SK-N-SH (cell line): ENCODE data around the gene CC2D2A. TPM values are rescaled to one million over a fixed set of nuclear protein-coding genes. Genes with fewer than 3 reads are reported as not detected.

Experiments used
- CTCF ChIA-PET: fragments of 300-600, 350-600 bp; formaldehyde crosslinking; extraction: SDS; loops from one replicate; lab custom pipeline; 2021; lab: Yijun Ruan, JAX
- POLR2A ChIA-PET: fragments of 350-600 bp; sonication (Branson Sonifier 250); formaldehyde crosslinking; extraction: SDS; loops from one replicate; lab custom pipeline; 2020; ENCODE audit warnings: antibody characterized with exemption, inconsistent platforms; lab: Yijun Ruan, JAX
- DNase-seq: peaks from one replicate; pipeline ENCODE4 v3.0.0; 2012
- H2AFZ ChIP-seq: fragments of 200-600 bp; sonication (generic); 2 replicates; pipeline ENCODE4 v1.8.1; 2016; ENCODE audit warnings: antibody characterized with exemption, mild to moderate bottlenecking, low read depth
- H3F3A ChIP-seq: fragments of 200-600 bp; sonication (generic); replicated peaks from 2 replicates; pipeline ENCODE3; 2016; ENCODE audit warnings: antibody characterized with exemption, mild to moderate bottlenecking; ENCODE audit not compliant: insufficient read depth
- H3K27ac ChIP-seq, 2 experiments: fragments of 200-500 bp in 1 of 2; fragments of 200-600 bp in 1 of 2; sonication (Bioruptor generic) in 1 of 2; sonication (generic), shearing (Covaris generic) in 1 of 2; 2 replicates each; pipeline versions ENCODE4 v1.5.1 to v1.6.1; 2014 to 2016; ENCODE audit warnings: low read depth in 2 of 2, inconsistent platforms in 1 of 2, low read length in 1 of 2, mild to moderate bottlenecking in 1 of 2, mixed read lengths in 1 of 2
- H3K27me3 ChIP-seq: fragments of 200-600 bp; sonication (generic), shearing (Covaris generic); 2 replicates; pipeline ENCODE4 v1.6.1; 2016; ENCODE audit warnings: mixed run types; ENCODE audit not compliant: insufficient read depth
- H3K36me3 ChIP-seq, 2 experiments: fragments of 200-500 bp in 1 of 2; fragments of 200-600 bp in 1 of 2; sonication (Bioruptor generic) in 1 of 2; sonication (generic) in 1 of 2; replicated peaks in 1 of 2; 2 replicates each; pipeline versions ENCODE3 to v1.5.1; 2014 to 2016; ENCODE audit warnings: low read length in 1 of 2, mild to moderate bottlenecking in 1 of 2; ENCODE audit not compliant: insufficient read depth in 2 of 2, control insufficient read depth in 1 of 2
- H3K4me1 ChIP-seq, 2 experiments: fragments of 200-500 bp in 1 of 2; fragments of 200-600 bp in 1 of 2; sonication (Bioruptor generic) in 1 of 2; sonication (generic), shearing (Covaris generic) in 1 of 2; 2 replicates each; pipeline versions ENCODE4 v1.5.1 to v1.6.1; 2014 to 2016; ENCODE audit warnings: low read depth in 1 of 2, low read length in 1 of 2, mixed run types in 1 of 2; ENCODE audit not compliant: insufficient read depth in 2 of 2, control insufficient read depth in 1 of 2
- H3K4me2 ChIP-seq: fragments of 200-600 bp; sonication (generic), shearing (Covaris generic); 2 replicates; pipeline ENCODE4 v1.6.1; 2017; ENCODE audit warnings: mixed run types
- H3K4me3 ChIP-seq, 2 experiments: fragments of 200-500 bp in 1 of 2; fragments of 200-600 bp in 1 of 2; sonication (Bioruptor generic) in 1 of 2; sonication (generic), shearing (Covaris generic) in 1 of 2; 2 replicates each; pipeline versions ENCODE4 v1.5.1 to v1.8.1; 2014 to 2016; ENCODE audit warnings: low read depth in 2 of 2, inconsistent platforms in 1 of 2, low read length in 1 of 2, mild to moderate bottlenecking in 1 of 2, mixed read lengths in 1 of 2, moderate library complexity in 1 of 2
- H3K79me2 ChIP-seq: fragments of 200-600 bp; sonication (generic); 2 replicates; pipeline ENCODE4 v1.8.1; 2017; ENCODE audit warnings: mild to moderate bottlenecking; ENCODE audit not compliant: insufficient read depth
- H3K9ac ChIP-seq: fragments of 200-600 bp; sonication (generic); 2 replicates; pipeline ENCODE4 v1.6.1; 2017; ENCODE audit warnings: mixed run types
- H3K9me2 ChIP-seq: fragments of 200-600 bp; sonication (generic); 2 replicates; pipeline ENCODE4 v1.6.1; 2017; ENCODE audit warnings: mixed run types
- H3K9me3 ChIP-seq: fragments of 200-600 bp; sonication (generic); 2 replicates; pipeline ENCODE4 v1.6.1; 2017; ENCODE audit warnings: mixed run types, mild to moderate bottlenecking, moderate library complexity
- H4K20me1 ChIP-seq: fragments of 200-600 bp; sonication (generic); 2 replicates; pipeline ENCODE4 v1.6.1; 2017; ENCODE audit warnings: mild to moderate bottlenecking, mixed run types; ENCODE audit not compliant: insufficient read depth
- CHD2 ChIP-seq: fragments of 150-350 bp; IDR thresholded peaks from 2 replicates; pipeline ENCODE4 v1.6.1; 2018; ENCODE audit warnings: low read length; ENCODE audit not compliant: partially characterized antibody
- ELF1 ChIP-seq: IDR thresholded peaks from 2 replicates; pipeline ENCODE4 v1.4.0; 2012
- FOSL2 ChIP-seq: IDR thresholded peaks from 2 replicates; pipeline ENCODE4 v1.4.0; 2012; ENCODE audit warnings: low read depth, mild to moderate bottlenecking, moderate library complexity, borderline replicate concordance
- FOXJ3 ChIP-seq: sonication (generic); formaldehyde crosslinking; IDR thresholded peaks from 2 replicates; pipeline ENCODE4 v1.5.1; 2020; ENCODE audit warnings: mild to moderate bottlenecking, missing genetic modification reagents
- FOXM1 ChIP-seq: IDR thresholded peaks from 2 replicates; pipeline ENCODE4 v1.4.0; 2012; ENCODE audit warnings: low read depth, mild to moderate bottlenecking
- GABPA ChIP-seq: IDR thresholded peaks from 2 replicates; pipeline ENCODE4 v1.4.0; 2012; ENCODE audit warnings: low read depth, mild to moderate bottlenecking
- GATA2 ChIP-seq: sonication (generic); formaldehyde crosslinking; IDR thresholded peaks from 2 replicates; pipeline ENCODE4 v1.5.0; 2020; ENCODE audit warnings: mild to moderate bottlenecking, missing genetic modification reagents
- MEF2A ChIP-seq: IDR thresholded peaks from 2 replicates; pipeline ENCODE4 v1.4.0; 2012; ENCODE audit warnings: low read depth, borderline replicate concordance
- NFIC ChIP-seq: IDR thresholded peaks from 2 replicates; pipeline ENCODE4 v1.4.0; 2012; ENCODE audit warnings: borderline replicate concordance
- NRF1 ChIP-seq: IDR thresholded peaks from 2 replicates; pipeline ENCODE4 v1.6.1; 2012; ENCODE audit warnings: low read depth, mild to moderate bottlenecking, low read length
- POLR2AphosphoS5 ChIP-seq: IDR thresholded peaks from 2 replicates; pipeline ENCODE4 v1.6.1; 2012; ENCODE audit warnings: low read depth, low read length
- RAD21 ChIP-seq: IDR thresholded peaks from 2 replicates; pipeline ENCODE4 v1.6.1; 2012; ENCODE audit warnings: mild to moderate bottlenecking, low read length
- RCOR1 ChIP-seq: fragments of 150-350 bp; IDR thresholded peaks from 2 replicates; pipeline ENCODE4 v1.6.1; 2017; ENCODE audit warnings: antibody characterized with exemption, low read length
- RFX5 ChIP-seq: IDR thresholded peaks from 2 replicates; pipeline ENCODE4 v1.6.1; 2012; ENCODE audit warnings: mild to moderate bottlenecking, improper control_type of control experiment, low read length
- RXRA ChIP-seq: IDR thresholded peaks from 2 replicates; pipeline ENCODE4 v1.4.0; 2012; ENCODE audit warnings: low read depth, mild to moderate bottlenecking, borderline replicate concordance
- SIN3A ChIP-seq: IDR thresholded peaks from 2 replicates; pipeline ENCODE4 v1.6.1; 2012; ENCODE audit warnings: low read depth, mild to moderate bottlenecking, low read length, moderate library complexity, borderline replicate concordance
- WGBS: methylation state at CpG from one replicate; pipeline ENCODE4 v1.1.6; 2017; ENCODE audit warnings: low lambda C conversion rate; 5-methylcytosine and 5-hydroxymethylcytosine counted together
- polyA plus RNA-seq, 3 experiments: library from polyadenylated mRNA; depleted of rRNA; stranded (reverse); fragments of >200 nt; gene quantifications; 2 replicates each; pipeline ENCODE4 v1.2.3, GENCODE V29; 2012
- TF ChIP-seq, protein P1 (sequence below): IDR thresholded peaks from 2 replicates; pipeline ENCODE4 v1.4.0; 2012; ENCODE audit warnings: low read depth, borderline replicate concordance
- TF ChIP-seq, protein P2 (sequence below): fragments of 150-350 bp; IDR thresholded peaks from 2 replicates; pipeline ENCODE4 v1.6.1; 2017; ENCODE audit warnings: antibody characterized with exemption, low read length, low read depth, borderline replicate concordance
- TF ChIP-seq, protein P3 (sequence below): IDR thresholded peaks from 2 replicates; pipeline ENCODE4 v1.4.0; 2012; ENCODE audit warnings: low read depth, borderline replicate concordance

CC2D2A gene
- polyA plus RNA-seq, 1 of the 3 experiments (the other 2 are of a cell fraction): 17.8 TPM

GRCh38 chr4:15569746-15570145, 100.1 kb downstream of the CC2D2A start:
- CTCF ChIA-PET: no interaction called here
- no peaks in the 10 kb centered on the region for H3K79me2 ChIP-seq
- no peak overlapping the region for H3K9ac ChIP-seq
- H3K27ac ChIP-seq: no peak overlapping the region
- no peaks in the 10 kb centered on the region for H3K4me1 ChIP-seq
- no peak overlapping the region for H2AFZ ChIP-seq
- H3K4me3 ChIP-seq: no peak overlapping the region
- POLR2A ChIA-PET: no interaction called here
- H3K9me2 ChIP-seq: no peaks in the 10 kb centered on the region
- peaks cover 20 to 32% of the 10 kb centered on the region in 2 experiments for H3K36me3 ChIP-seq
- no peaks in the 10 kb centered on the region for H4K20me1 ChIP-seq
- no peaks in the 10 kb centered on the region for H3K9me3 ChIP-seq
- TF ChIP-seq RXRA (no peak), GABPA (no peak), ELF1 (no peak), FOSL2 (no peak), RCOR1 (no peak), CHD2 (no peak), NRF1 (no peak)
- TF ChIP-seq, protein P1, sequence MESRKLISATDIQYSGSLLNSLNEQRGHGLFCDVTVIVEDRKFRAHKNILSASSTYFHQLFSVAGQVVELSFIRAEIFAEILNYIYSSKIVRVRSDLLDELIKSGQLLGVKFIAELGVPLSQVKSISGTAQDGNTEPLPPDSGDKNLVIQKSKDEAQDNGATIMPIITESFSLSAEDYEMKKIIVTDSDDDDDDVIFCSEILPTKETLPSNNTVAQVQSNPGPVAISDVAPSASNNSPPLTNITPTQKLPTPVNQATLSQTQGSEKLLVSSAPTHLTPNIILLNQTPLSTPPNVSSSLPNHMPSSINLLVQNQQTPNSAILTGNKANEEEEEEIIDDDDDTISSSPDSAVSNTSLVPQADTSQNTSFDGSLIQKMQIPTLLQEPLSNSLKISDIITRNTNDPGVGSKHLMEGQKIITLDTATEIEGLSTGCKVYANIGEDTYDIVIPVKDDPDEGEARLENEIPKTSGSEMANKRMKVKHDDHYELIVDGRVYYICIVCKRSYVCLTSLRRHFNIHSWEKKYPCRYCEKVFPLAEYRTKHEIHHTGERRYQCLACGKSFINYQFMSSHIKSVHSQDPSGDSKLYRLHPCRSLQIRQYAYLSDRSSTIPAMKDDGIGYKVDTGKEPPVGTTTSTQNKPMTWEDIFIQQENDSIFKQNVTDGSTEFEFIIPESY: no peak
- no peaks in the 10 kb centered on the region for H3K27me3 ChIP-seq
- no peak for DNase-seq
- no peak overlapping the region for H3K4me2 ChIP-seq
- WGBS: 97% methylated on average over 5 of the region's 5 CpGs
- no peaks in the 10 kb centered on the region for H3F3A ChIP-seq

GRCh38 chr4:15575966-15576365, 106.3 kb downstream of the CC2D2A start:
- Histone ChIP-seq H3K36me3 (peaks cover 5 to 18% of the 10 kb centered on the region in 2 experiments), H4K20me1 (no peaks in the 10 kb centered on the region), H3K4me1 (no peaks in the 10 kb centered on the region), H3K9me3 (no peaks in the 10 kb centered on the region), H3K27ac (no peak overlapping the region), H3K9ac (no peak overlapping the region), H3K79me2 (no peaks in the 10 kb centered on the region), H3K4me3 (no peak overlapping the region), H3K9me2 (no peaks in the 10 kb centered on the region), H3F3A (no peaks in the 10 kb centered on the region), H2AFZ (no peak overlapping the region), H3K4me2 (no peak overlapping the region), H3K27me3 (no peaks in the 10 kb centered on the region)
- POLR2A ChIA-PET: no interaction called here
- DNase-seq: no peak
- CTCF ChIA-PET: no interaction called here
- TF ChIP-seq FOXM1 (no peak), RFX5 (no peak), MEF2A (no peak), POLR2AphosphoS5 (no peak), ELF1 (no peak), NFIC (no peak), RCOR1 (no peak), CHD2 (no peak), NRF1 (no peak), SIN3A (no peak), FOXJ3 (CRISPR knock-in tag) (no peak), GABPA (no peak), GATA2 (CRISPR knock-in tag) (no peak), RAD21 (no peak)
- TF ChIP-seq, protein P2, sequence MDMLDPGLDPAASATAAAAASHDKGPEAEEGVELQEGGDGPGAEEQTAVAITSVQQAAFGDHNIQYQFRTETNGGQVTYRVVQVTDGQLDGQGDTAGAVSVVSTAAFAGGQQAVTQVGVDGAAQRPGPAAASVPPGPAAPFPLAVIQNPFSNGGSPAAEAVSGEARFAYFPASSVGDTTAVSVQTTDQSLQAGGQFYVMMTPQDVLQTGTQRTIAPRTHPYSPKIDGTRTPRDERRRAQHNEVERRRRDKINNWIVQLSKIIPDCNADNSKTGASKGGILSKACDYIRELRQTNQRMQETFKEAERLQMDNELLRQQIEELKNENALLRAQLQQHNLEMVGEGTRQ: no peak
- TF ChIP-seq, protein P3, sequence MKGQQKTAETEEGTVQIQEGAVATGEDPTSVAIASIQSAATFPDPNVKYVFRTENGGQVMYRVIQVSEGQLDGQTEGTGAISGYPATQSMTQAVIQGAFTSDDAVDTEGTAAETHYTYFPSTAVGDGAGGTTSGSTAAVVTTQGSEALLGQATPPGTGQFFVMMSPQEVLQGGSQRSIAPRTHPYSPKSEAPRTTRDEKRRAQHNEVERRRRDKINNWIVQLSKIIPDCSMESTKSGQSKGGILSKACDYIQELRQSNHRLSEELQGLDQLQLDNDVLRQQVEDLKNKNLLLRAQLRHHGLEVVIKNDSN: no peak
- WGBS: 0% methylated on average over 1 of the region's 2 CpGs
